Esophagus muscularis mucosa (tissue), 4 donors: ENCODE measurements around the gene SEZ6L2. TPM values are rescaled to one million over a fixed set of nuclear protein-coding genes. Genes with fewer than 3 reads are reported as not detected.
A peak's percentile ranks its signal among the peaks of the same experiment; 100 is the strongest.

Experiments
- DNase-seq: peaks from one replicate; pipeline ENCODE4 v3.0.0-alpha.2; 2017; ENCODE audit errors: extremely low spot score
- H3K27ac ChIP-seq, 4 donors: fragments of 200-600 bp; sonication (generic); replicated peaks in 1 of 4; 1 replicate in 3 of 4; 2 replicates in 1 of 4; pipeline ENCODE4 v1.5.1; 2016 to 2019; ENCODE audit warnings: mild to moderate bottlenecking in 1 of 4
- H3K27me3 ChIP-seq, 4 donors: fragments of 200-600 bp; sonication (generic); one replicate each; pipeline versions ENCODE4 v1.5.1 to v1.6.0; 2016 to 2019
- H3K36me3 ChIP-seq, 4 donors: fragments of 200-600 bp; sonication (generic); one replicate each; pipeline ENCODE4 v1.5.1; 2016 to 2019
- H3K4me1 ChIP-seq, 4 donors: fragments of 200-600 bp; sonication (generic); one replicate each; pipeline ENCODE4 v1.5.1; 2016 to 2019
- H3K4me3 ChIP-seq, 4 donors: fragments of 200-600 bp; sonication (generic); 1 replicate in 2 of 4; 2 replicates in 2 of 4; pipeline ENCODE4 v1.5.1; 2016 to 2019; ENCODE audit warnings: mild to moderate bottlenecking in 4 of 4, moderate library complexity in 1 of 4
- H3K9me3 ChIP-seq, 4 donors: fragments of 200-600 bp; sonication (generic); 1 replicate in 3 of 4; 2 replicates in 1 of 4; pipeline ENCODE4 v1.5.1; 2016 to 2019
- CTCF ChIP-seq, 3 experiments: fragments of 200-600 bp in 2 of 3; fragments of 450-650 bp in 1 of 3; sonication (generic) in 2 of 3; IDR thresholded peaks; one replicate each; pipeline ENCODE4 v1.5.1; 2017 to 2019; ENCODE audit warnings: antibody characterized with exemption in 3 of 3, mild to moderate bottlenecking in 2 of 3, moderate library complexity in 1 of 3
- EP300 ChIP-seq: sonication (generic); formaldehyde crosslinking; IDR thresholded peaks from one replicate; pipeline ENCODE4 v1.6.1; 2017; ENCODE audit warnings: antibody characterized with exemption
- POLR2A ChIP-seq: fragments of 450-650 bp; IDR thresholded peaks from one replicate; pipeline ENCODE4 v1.6.1; 2017; ENCODE audit warnings: antibody characterized with exemption, moderate library complexity, mild to moderate bottlenecking, low read depth
- POLR2AphosphoS5 ChIP-seq, 2 donors: sonication (generic); formaldehyde crosslinking; IDR thresholded peaks; one replicate each; pipeline ENCODE4 v1.6.1; 2017; ENCODE audit warnings: antibody characterized with exemption in 2 of 2
- WGBS: methylation state at CpG from one replicate; pipeline ENCODE4 v1.1.5; 2018; 5-methylcytosine and 5-hydroxymethylcytosine counted together
- intact Hi-C: fragments of 100-400 bp; cut with DNase I; formaldehyde crosslinking; loops from one replicate; pipeline ENCODE4 v1.15.1; 2023
- total RNA-seq, 4 donors: library from RNA; depleted of rRNA; stranded (reverse); fragments of >200 nt; gene quantifications; one replicate each; pipeline versions ENCODE4 v1.1.0 to v1.2.1, GENCODE V29; 2016

SEZ6L2 gene
- total RNA-seq, 4 donors from 2014 or later: 0.84 to 7.9 (median 1.0) TPM

GRCh38 chr16:29845656-29846055, 53.7 kb downstream of the SEZ6L2 start:
- H3K36me3 ChIP-seq: peaks cover 49 to 77% (median 74%) of the 10 kb centered on the region in 4 donors

DNA sequence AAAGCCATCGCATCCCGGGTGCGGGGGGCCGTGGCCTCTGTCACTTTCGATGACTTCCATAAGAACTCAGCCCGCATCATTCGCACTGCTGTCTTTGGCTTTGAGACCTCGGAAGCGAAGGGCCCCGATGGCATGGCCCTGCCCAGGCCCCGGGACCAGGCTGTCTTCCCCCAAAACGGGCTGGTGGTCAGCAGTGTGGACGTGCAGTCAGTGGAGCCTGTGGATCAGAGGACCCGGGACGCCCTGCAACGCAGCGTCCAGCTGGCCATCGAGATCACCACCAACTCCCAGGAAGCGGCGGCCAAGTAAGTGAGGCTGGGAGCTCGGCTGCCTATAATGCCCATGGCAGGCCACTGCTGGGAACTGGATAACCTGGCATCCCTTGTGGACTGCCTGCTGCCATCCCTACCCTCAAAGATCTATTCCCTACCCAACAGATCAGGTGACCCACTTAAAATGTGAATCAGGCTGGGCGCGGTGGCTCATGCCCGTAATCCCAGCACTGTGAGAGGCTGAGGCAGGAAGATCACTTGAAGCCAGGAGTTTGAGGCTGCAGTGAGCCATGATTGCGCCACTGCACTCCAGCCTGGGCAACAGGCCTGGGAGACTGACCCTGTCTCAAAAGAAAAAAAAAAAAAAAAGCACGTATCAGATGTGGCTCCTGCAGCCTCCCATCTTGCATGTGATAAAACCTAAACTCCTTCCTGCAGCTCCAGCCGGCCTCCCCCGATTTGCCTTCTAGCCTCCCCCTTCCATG, 54.6 kb downstream of the SEZ6L2 start:
- Histone ChIP-seq H3K27me3 (no peaks in the 10 kb centered on the region), H3K27ac (peak overlapping the region in 3 of 4 donors; percentile 43 to 62 (median 44)), H3K9me3 (no peaks in the 10 kb centered on the region), H3K4me1 (peaks cover 0 to 36% (median 19%) of the 10 kb centered on the region in 4 donors), H3K36me3 (peaks cover 56 to 86% (median 83%) of the 10 kb centered on the region in 4 donors), H3K4me3 (no peak overlapping the region)
- TF ChIP-seq CTCF (IDR thresholded peaks at IDR 0.05) (no peak), POLR2AphosphoS5 (IDR thresholded peaks at IDR 0.05) (no peak), EP300 (no peak), POLR2A (no peak)
- intact Hi-C loops: no loop called here
- no peak for DNase-seq
- 89% methylated on average over 26 of the region's 28 CpGs for WGBS

More at GRCh38 chr16:29845656-29846055, 53.7 kb downstream of the SEZ6L2 start:
- Histone ChIP-seq H3K4me3 (no peak overlapping the region), H3K27ac (peak overlapping the region in 1 of 4 donors; percentile 42), H3K9me3 (no peaks in the 10 kb centered on the region), H3K27me3 (no peaks in the 10 kb centered on the region), H3K4me1 (peaks cover 0 to 38% (median 24%) of the 10 kb centered on the region in 4 donors)
- TF ChIP-seq POLR2AphosphoS5 (IDR thresholded peaks at IDR 0.05) (no peak), POLR2A (no peak), CTCF (IDR thresholded peaks at IDR 0.05) (no peak), EP300 (no peak)
- DNase-seq: no peak
- WGBS: 90% methylated on average over 18 of the region's 18 CpGs
- intact Hi-C loops: no loop called here

DNA sequence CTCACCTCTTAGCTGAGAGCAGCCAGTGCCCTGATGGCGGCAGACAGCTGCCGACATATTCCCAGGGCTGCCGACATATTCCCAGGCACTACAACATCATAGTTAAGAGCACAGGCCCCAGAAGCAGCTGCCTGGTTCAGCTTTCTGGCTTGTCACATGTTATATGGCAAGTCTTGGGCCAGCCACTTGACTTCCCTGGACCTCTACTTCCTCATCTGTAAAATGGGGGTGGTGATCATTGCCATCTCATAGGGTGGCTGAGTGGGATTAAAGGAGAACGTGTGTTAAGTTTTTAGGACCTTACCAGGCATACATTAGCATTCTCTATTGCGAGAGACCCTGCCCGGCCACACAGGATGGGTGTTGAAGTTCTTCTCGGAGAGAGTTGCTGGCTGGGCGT, 55.4 kb downstream of the SEZ6L2 start:
- 92% methylated on average over 8 of the region's 8 CpGs for WGBS
- DNase-seq: no peak
- intact Hi-C loops: no loop called here
- H3K27me3 ChIP-seq: no peaks in the 10 kb centered on the region
- TF ChIP-seq POLR2AphosphoS5 (IDR thresholded peaks at IDR 0.05): no peak
- no peak for TF ChIP-seq EP300
- TF ChIP-seq POLR2A: no peak
- TF ChIP-seq CTCF (IDR thresholded peaks at IDR 0.05): no peak
- no peaks in the 10 kb centered on the region for H3K9me3 ChIP-seq
- H3K36me3 ChIP-seq: peaks cover 60 to 93% (median 86%) of the 10 kb centered on the region in 4 donors
- H3K27ac ChIP-seq: peak overlapping the region in 2 of 4 donors; percentile 43 to 62
- H3K4me3 ChIP-seq: no peak overlapping the region
- peaks cover 0 to 29% (median 12%) of the 10 kb centered on the region in 4 donors for H3K4me1 ChIP-seq

GRCh38 chr16:29842732-29843346, 56.5 kb downstream of the SEZ6L2 start:
- no peaks in the 10 kb centered on the region for H3K27me3 ChIP-seq
- intact Hi-C loops: no loop called here
- no peak overlapping the region for H3K4me3 ChIP-seq
- peaks cover 59 to 97% (median 90%) of the 10 kb centered on the region in 4 donors for H3K36me3 ChIP-seq
- no peak for TF ChIP-seq POLR2A
- no peak for TF ChIP-seq POLR2AphosphoS5 (IDR thresholded peaks at IDR 0.05)
- no peak for TF ChIP-seq CTCF (IDR thresholded peaks at IDR 0.05)
- no peak for TF ChIP-seq EP300
- H3K9me3 ChIP-seq: no peaks in the 10 kb centered on the region
- DNase-seq: no peak
- 84% methylated on average over 7 of the region's 9 CpGs for WGBS
- no peak overlapping the region for H3K27ac ChIP-seq
- peaks cover 0 to 20% (median 8%) of the 10 kb centered on the region in 4 donors for H3K4me1 ChIP-seq
